Endothelial cell of umbilical vein (primary cell): ENCODE measurements around the gene MRPL48. TPM values are rescaled to one million over a fixed set of nuclear protein-coding genes. Genes with fewer than 3 reads are reported as not detected.

ENCODE experiments used
- BruUV-seq: library from RNA; stranded (reverse); fragments of 400-500 nt; replicated peaks from 2 replicates; lab custom pipeline; 2021; lab: Mats Ljungman, UMichigan
- CTCF ChIA-PET: fragments of 300-600, 350-600 bp; sonication (Branson Sonifier 250); formaldehyde crosslinking; loops from one replicate; lab custom pipeline; 2021; ENCODE audit warnings: antibody characterized with exemption, inconsistent platforms; lab: Charles Lee
- POLR2A ChIA-PET: fragments of 300-600, 350-600 bp; sonication (Branson Sonifier 250); formaldehyde crosslinking; loops from one replicate; lab custom pipeline; 2021; ENCODE audit warnings: antibody characterized with exemption, inconsistent platforms; lab: Charles Lee
- DNase-seq: peaks from one replicate; pipeline ENCODE4 v3.0.0-alpha.2; 2011; ENCODE audit warnings: low read depth, low spot score
- FAIRE-seq: peaks from 2 replicates; lab custom pipeline; 2011; peaks lifted over from hg19 to GRCh38; lab: Jason Lieb, UNC
- H2AFZ ChIP-seq: 2 replicates; pipeline ENCODE4 v1.6.0; 2012; ENCODE audit warnings: low read depth, low read length, control low read depth, inconsistent platforms
- H3K27ac ChIP-seq: 2 replicates; pipeline ENCODE4 v1.5.1; 2011; ENCODE audit warnings: low read depth, mild to moderate bottlenecking, control low read depth, low read length, moderate library complexity; ENCODE audit not compliant: insufficient read depth
- H3K27me3 ChIP-seq, 2 experiments: 2 replicates each; pipeline versions ENCODE4 v1.6.0 to v1.6.1; 2011; ENCODE audit warnings: low read length in 2 of 2, mixed read lengths in 1 of 2; ENCODE audit not compliant: control insufficient read depth in 2 of 2, insufficient read depth in 2 of 2
- H3K36me3 ChIP-seq, 2 experiments: 2 replicates in 1 of 2; 3 replicates in 1 of 2; pipeline ENCODE4 v1.5.1; 2011; ENCODE audit warnings: low read length in 2 of 2, mild to moderate bottlenecking in 1 of 2, moderate library complexity in 1 of 2; ENCODE audit not compliant: control insufficient read depth in 2 of 2, insufficient read depth in 2 of 2; ENCODE audit errors: extremely low read depth in 1 of 2
- H3K4me1 ChIP-seq: 3 replicates; pipeline ENCODE4 v1.5.1; 2011; ENCODE audit warnings: mild to moderate bottlenecking, low read length; ENCODE audit not compliant: control insufficient read depth, insufficient read depth; ENCODE audit errors: extremely low read depth
- H3K4me2 ChIP-seq: 2 replicates; pipeline ENCODE4 v1.6.1; 2011; ENCODE audit warnings: low read length, control low read depth, mixed read lengths; ENCODE audit not compliant: insufficient read depth
- H3K4me3 ChIP-seq, 3 experiments: fragments of 200-600 bp in 1 of 3; sonication (generic), shearing (Covaris generic) in 1 of 3; replicated peaks in 1 of 3; 2 replicates each; pipeline ENCODE4 v1.5.1; 2011 to 2016; ENCODE audit warnings: control low read depth in 3 of 3, low read length in 3 of 3, mild to moderate bottlenecking in 2 of 3, inconsistent platforms in 1 of 3, low read depth in 1 of 3, moderate library complexity in 1 of 3; ENCODE audit not compliant: insufficient read depth in 1 of 3
- H3K79me2 ChIP-seq: 2 replicates; pipeline ENCODE4 v1.6.0; 2012; ENCODE audit warnings: low read length, inconsistent platforms; ENCODE audit not compliant: control insufficient read depth, insufficient read depth
- H3K9ac ChIP-seq: replicated peaks from 2 replicates; pipeline ENCODE3; 2011; ENCODE audit warnings: low read length, control low read depth; ENCODE audit not compliant: insufficient read depth; ENCODE audit errors: extremely low read depth
- H3K9me1 ChIP-seq: replicated peaks from 3 replicates; pipeline ENCODE4 v1.6.0; 2011; ENCODE audit warnings: mild to moderate bottlenecking, low read length; ENCODE audit not compliant: control insufficient read depth, insufficient read depth; ENCODE audit errors: extremely low read depth
- H3K9me3 ChIP-seq: replicated peaks from 2 replicates; pipeline ENCODE4 v1.5.1; 2012; ENCODE audit warnings: low read length, inconsistent platforms; ENCODE audit not compliant: control insufficient read depth, insufficient read depth
- H4K20me1 ChIP-seq: replicated peaks from 2 replicates; pipeline ENCODE3; 2011; ENCODE audit warnings: mild to moderate bottlenecking, low read length; ENCODE audit not compliant: control insufficient read depth, insufficient read depth; ENCODE audit errors: extremely low read depth
- CTCF ChIP-seq, 2 donors: IDR thresholded peaks; 1 replicate in 1 of 2; 2 replicates in 1 of 2; pipeline ENCODE4 v1.5.1; 2011; ENCODE audit warnings: low read length in 2 of 2, mild to moderate bottlenecking in 2 of 2, moderate library complexity in 2 of 2, control low read depth in 1 of 2, inconsistent platforms in 1 of 2, low read depth in 1 of 2; ENCODE audit not compliant: insufficient read depth in 1 of 2; ENCODE audit errors: extremely low read depth in 1 of 2
- EZH2 ChIP-seq: IDR thresholded peaks from 2 replicates; pipeline ENCODE4 v1.6.1; 2012; ENCODE audit warnings: borderline replicate concordance, low read depth, mild to moderate bottlenecking, moderate library complexity, low read length, inconsistent platforms; ENCODE audit not compliant: severe bottlenecking
- FOS ChIP-seq: IDR thresholded peaks from 2 replicates; pipeline ENCODE4 v1.6.1; 2011; ENCODE audit warnings: mild to moderate bottlenecking, low read length, moderate library complexity, borderline replicate concordance; ENCODE audit not compliant: insufficient read depth
- GATA2 ChIP-seq: IDR thresholded peaks from 2 replicates; pipeline ENCODE4 v1.7.0; 2011; ENCODE audit warnings: low read depth, mild to moderate bottlenecking, moderate library complexity, mixed read lengths, low read length; ENCODE audit not compliant: insufficient read length, insufficient read depth
- JUN ChIP-seq: IDR thresholded peaks from 2 replicates; pipeline ENCODE4 v1.6.1; 2011; ENCODE audit warnings: borderline replicate concordance, low read depth; ENCODE audit not compliant: insufficient read length, insufficient read depth
- MAX ChIP-seq: IDR thresholded peaks from 2 replicates; pipeline ENCODE4 v1.6.1; 2011; ENCODE audit not compliant: insufficient read depth, insufficient read length
- MYC ChIP-seq: IDR thresholded peaks from one replicate; pipeline ENCODE4 v1.6.1; 2011; ENCODE audit warnings: mild to moderate bottlenecking, low read depth, low read length
- POLR2A ChIP-seq: IDR thresholded peaks from 2 replicates; pipeline ENCODE4 v1.6.1; 2012; ENCODE audit warnings: low read depth, mild to moderate bottlenecking, control low read depth, low read length
- POLR2AphosphoS5 ChIP-seq: IDR thresholded peaks from 2 replicates; pipeline ENCODE4 v1.6.1; 2012; ENCODE audit warnings: low read depth, mild to moderate bottlenecking, control low read depth, low read length, moderate library complexity; ENCODE audit not compliant: insufficient read depth
- dilution Hi-C: fragments of 300-500 bp; cut with MboI; formaldehyde crosslinking; loops from one replicate; pipeline ENCODE4 v1.15.0; 2019; ENCODE audit warnings: low sequenced_read_pairs; ENCODE audit not compliant: extremely low pct_ligation_motif_present
- intact Hi-C: fragments of 100-400 bp; cut with micrococcal nuclease; formaldehyde crosslinking; loops from one replicate; pipeline ENCODE4 v1.10.0; 2022
- polyA plus RNA-seq, 4 experiments: library from polyadenylated mRNA; depleted of rRNA in 3 of 4; stranded (reverse) in 3 of 4; unstranded in 1 of 4; fragments of >200 nt; gene quantifications; 2 replicates each; pipeline versions ENCODE4 v1.2.1 to v1.2.3, GENCODE V29; 2011 to 2012; ENCODE audit warnings: missing spikeins in 1 of 4
- total RNA-seq: library from RNA; stranded (reverse); gene quantifications from 2 replicates; pipeline ENCODE4 v1.2.3, GENCODE V29; 2021

Gene MRPL48
- total and polyA plus RNA-seq, 2 donors (not counting 3 experiments of a cell fraction or from before 2014, with no cell fraction given) = 25.0 to 38.3 TPM

GRCh38 chr11:73860202-73860601 lies 72.5 kb downstream of the MRPL48 start:
- FAIRE-seq (no peak), DNase-seq (no peak)
- Histone ChIP-seq H4K20me1 (no peaks in the 10 kb centered on the region), H3K4me2 (no peak overlapping the region), H3K27me3 (no peaks in the 10 kb centered on the region), H3K9me3 (no peaks in the 10 kb centered on the region), H3K79me2 (no peaks in the 10 kb centered on the region), H3K9me1 (no peaks in the 10 kb centered on the region), H3K9ac (no peak overlapping the region), H3K4me3 (no peak overlapping the region), H3K27ac (no peak overlapping the region), H3K36me3 (peaks cover 2% of the 10 kb centered on the region in 2 experiments), H2AFZ (no peak overlapping the region), H3K4me1 (no peaks in the 10 kb centered on the region)
- intact Hi-C loops = no loop called here
- dilution Hi-C loops = no loop called here
- CTCF ChIA-PET = interaction anchor here (1.2 kb wide), 1 partner anchor 71 kb away, joined by 3 read pairs; no protein-coding TSS in a partner anchor
- no peak for TF ChIP-seq EZH2
- no peak for TF ChIP-seq POLR2A
- TF ChIP-seq MAX = no peak
- TF ChIP-seq POLR2AphosphoS5 = no peak
- no peak for TF ChIP-seq JUN
- no peak for TF ChIP-seq MYC
- TF ChIP-seq GATA2 = no peak
- no peak for TF ChIP-seq CTCF (IDR thresholded peaks at IDR 0.05; ENCODE audit: extremely low read depth in 1 of 2, insufficient read depth in 1 of 2, low read depth in 1 of 2, low read length in 2 of 2)
- TF ChIP-seq FOS = no peak
- POLR2A ChIA-PET = no interaction called here
- BruUV-seq = no TSS peak
